ENCODE data around the gene LRRK1. TPM values are rescaled to one million over a fixed set of nuclear protein-coding genes. Genes with fewer than 3 reads are reported as not detected.

LRRK1 gene
- total RNA-seq, 1 donor from 2014 or later = 6.6 TPM

DNA sequence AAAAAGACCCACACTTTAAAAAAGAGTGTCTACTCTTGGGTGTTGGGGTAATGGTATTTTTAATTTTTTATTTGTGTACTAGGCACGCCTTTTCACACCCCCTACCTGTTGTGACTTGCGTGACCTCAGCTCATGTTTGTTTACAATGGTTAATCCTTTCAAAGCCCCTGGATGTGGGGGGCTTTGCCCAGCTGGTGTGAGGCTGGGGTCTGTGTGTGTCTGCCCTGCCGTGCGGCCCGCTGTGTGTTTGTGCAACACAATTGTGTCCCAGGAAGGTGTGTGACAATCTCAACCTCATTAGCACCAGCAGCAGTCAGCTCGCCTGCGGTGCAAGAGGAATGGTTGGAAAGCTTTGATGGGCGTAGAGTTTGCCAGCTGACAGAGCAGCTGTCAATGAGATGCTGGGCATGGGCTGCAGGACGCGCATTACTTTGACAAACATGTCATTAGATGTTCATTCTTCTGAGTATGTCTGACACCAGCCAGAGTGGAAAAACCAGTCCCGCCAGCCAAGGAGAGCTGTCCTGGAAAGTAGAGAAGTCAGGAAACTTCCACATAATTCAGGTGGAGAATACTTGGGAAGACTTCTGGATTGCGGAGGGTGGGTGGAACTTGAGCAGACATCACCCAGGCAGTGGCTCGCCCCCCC lies 9.6 kb downstream of the LRRK1 start:
- H3K4me3 ChIP-seq (ENCODE audit: low read depth, low read length) = no peak overlapping the region
- no peak for DNase-seq (ENCODE audit: low read depth)
- TF ChIP-seq, protein P1, sequence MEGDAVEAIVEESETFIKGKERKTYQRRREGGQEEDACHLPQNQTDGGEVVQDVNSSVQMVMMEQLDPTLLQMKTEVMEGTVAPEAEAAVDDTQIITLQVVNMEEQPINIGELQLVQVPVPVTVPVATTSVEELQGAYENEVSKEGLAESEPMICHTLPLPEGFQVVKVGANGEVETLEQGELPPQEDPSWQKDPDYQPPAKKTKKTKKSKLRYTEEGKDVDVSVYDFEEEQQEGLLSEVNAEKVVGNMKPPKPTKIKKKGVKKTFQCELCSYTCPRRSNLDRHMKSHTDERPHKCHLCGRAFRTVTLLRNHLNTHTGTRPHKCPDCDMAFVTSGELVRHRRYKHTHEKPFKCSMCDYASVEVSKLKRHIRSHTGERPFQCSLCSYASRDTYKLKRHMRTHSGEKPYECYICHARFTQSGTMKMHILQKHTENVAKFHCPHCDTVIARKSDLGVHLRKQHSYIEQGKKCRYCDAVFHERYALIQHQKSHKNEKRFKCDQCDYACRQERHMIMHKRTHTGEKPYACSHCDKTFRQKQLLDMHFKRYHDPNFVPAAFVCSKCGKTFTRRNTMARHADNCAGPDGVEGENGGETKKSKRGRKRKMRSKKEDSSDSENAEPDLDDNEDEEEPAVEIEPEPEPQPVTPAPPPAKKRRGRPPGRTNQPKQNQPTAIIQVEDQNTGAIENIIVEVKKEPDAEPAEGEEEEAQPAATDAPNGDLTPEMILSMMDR (IDR thresholded peaks at IDR 0.05; ENCODE audit: insufficient read depth, low read length, poor library complexity, severe bottlenecking) = no peak
- H3K36me3 ChIP-seq (ENCODE audit: control insufficient read depth, insufficient read depth, low read length) = no peaks in the 10 kb centered on the region
- no peaks in the 10 kb centered on the region for H3K27me3 ChIP-seq (ENCODE audit: control insufficient read depth, insufficient read depth, low read length)

DNA sequence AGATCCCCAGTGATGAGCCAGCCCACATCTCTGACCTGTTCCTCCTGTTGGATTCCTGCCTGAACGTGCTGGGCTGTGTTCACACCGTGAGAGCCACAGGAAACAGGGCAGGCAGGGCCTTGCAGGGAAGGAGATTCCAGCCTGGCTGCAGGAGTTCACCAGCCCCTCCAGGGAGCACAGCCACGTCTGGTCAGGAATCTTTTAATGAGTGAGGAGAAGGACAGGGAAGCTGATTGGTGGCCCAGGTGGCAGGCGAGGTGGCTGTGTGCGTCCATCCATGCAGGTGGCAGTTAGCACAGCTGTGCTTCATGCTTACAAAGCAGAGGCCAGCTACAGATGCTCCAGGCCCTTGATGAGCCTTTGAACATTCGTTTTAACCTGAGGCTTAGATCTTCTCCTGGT lies 10.5 kb downstream of the LRRK1 start:
- DNase-seq (ENCODE audit: low read depth) = no peak
- Histone ChIP-seq H3K4me3 (ENCODE audit: low read depth, low read length) (no peak overlapping the region), H3K27me3 (ENCODE audit: control insufficient read depth, insufficient read depth, low read length) (no peaks in the 10 kb centered on the region), H3K36me3 (ENCODE audit: control insufficient read depth, insufficient read depth, low read length) (no peaks in the 10 kb centered on the region)
- TF ChIP-seq, protein P1 (IDR thresholded peaks at IDR 0.05; ENCODE audit: insufficient read depth, low read length, poor library complexity, severe bottlenecking) = no peak

DNA sequence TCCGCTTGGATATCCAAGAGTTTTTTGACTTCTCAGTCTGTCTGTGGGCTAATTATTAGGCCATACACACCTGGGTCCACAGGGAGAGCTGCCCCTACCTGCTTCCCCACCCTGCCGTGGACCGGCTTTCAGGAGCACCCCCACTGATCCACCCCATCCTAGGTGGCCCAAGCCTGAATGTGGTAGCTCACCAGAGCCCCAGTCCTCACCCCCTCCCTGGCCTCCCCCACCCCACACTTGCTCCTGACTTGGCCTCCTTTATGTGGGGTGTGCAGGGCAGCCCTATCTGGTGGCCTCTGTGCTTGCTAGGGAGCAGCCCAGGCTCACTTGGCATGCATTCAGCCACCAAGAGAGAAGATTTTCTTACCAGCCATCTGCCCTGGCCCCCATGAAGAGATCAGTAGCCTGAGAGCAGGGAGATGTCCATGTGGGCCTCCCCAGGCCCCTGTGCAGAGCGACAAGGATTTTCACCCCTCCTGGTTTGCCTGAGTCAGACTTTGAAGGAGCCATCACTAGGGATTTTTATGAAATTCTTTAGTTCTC lies 11.2 kb downstream of the LRRK1 start:
- TF ChIP-seq, protein P1 (IDR thresholded peaks at IDR 0.05; ENCODE audit: insufficient read depth, low read length, poor library complexity, severe bottlenecking) = no peak

GRCh38 chr15:100931143-100931890 lies 12.2 kb downstream of the LRRK1 start:
- Histone ChIP-seq H3K4me3 (ENCODE audit: low read depth, low read length) (no peak overlapping the region), H3K36me3 (ENCODE audit: control insufficient read depth, insufficient read depth, low read length) (no peaks in the 10 kb centered on the region), H3K27me3 (ENCODE audit: control insufficient read depth, insufficient read depth, low read length) (no peaks in the 10 kb centered on the region)
- no peak for DNase-seq (ENCODE audit: low read depth)
- TF ChIP-seq, protein P1 (IDR thresholded peaks at IDR 0.05; ENCODE audit: insufficient read depth, low read length, poor library complexity, severe bottlenecking) = no peak

More for the DNA sequence above, 11.2 kb downstream of the LRRK1 start:
- no peaks in the 10 kb centered on the region for H3K36me3 ChIP-seq (ENCODE audit: control insufficient read depth, insufficient read depth, low read length)
- no peaks in the 10 kb centered on the region for H3K27me3 ChIP-seq (ENCODE audit: control insufficient read depth, insufficient read depth, low read length)
- no peak for DNase-seq (ENCODE audit: low read depth)
- no peak overlapping the region for H3K4me3 ChIP-seq (ENCODE audit: low read depth, low read length)

DNA sequence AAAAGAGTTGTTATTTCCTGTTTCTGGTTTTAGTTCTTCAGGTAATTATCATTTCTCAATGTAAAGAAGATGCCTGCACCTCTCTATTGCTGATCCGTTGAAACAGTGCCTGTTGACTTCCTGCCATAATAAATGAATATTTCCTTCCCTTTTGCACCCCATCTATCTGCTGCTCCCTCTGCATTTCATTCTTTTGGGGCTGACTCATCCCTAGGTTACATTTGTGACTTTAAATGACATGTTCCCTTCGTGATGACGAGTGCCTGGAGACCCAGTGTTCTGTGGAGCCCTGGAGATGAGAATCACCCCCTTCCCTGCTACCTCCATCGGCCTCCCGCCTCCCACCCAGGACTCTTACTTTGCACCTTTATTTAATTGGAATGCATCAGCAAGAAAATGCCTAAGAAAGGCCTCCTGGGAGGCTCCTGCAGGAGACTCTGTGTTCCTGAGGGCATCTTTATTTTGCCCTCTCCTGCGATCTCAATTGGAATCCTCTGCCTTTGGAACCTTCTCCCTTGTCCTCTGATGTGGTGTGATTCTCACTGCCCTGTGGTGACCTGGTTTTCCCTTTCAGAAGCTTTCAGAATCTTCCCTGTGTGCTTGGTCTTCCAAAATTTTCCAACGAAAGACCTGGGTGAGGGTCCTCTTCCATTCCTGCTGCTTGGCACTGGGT lies 13.7 kb downstream of the LRRK1 start:
- no peak for DNase-seq (ENCODE audit: low read depth)

More for the DNA sequence above, 13.7 kb downstream of the LRRK1 start:
- Histone ChIP-seq H3K4me3 (ENCODE audit: low read depth, low read length) (no peak overlapping the region), H3K36me3 (ENCODE audit: control insufficient read depth, insufficient read depth, low read length) (no peaks in the 10 kb centered on the region), H3K27me3 (ENCODE audit: control insufficient read depth, insufficient read depth, low read length) (no peaks in the 10 kb centered on the region)
- TF ChIP-seq, protein P1 (IDR thresholded peaks at IDR 0.05; ENCODE audit: insufficient read depth, low read length, poor library complexity, severe bottlenecking) = no peak

All from kidney epithelial cell (primary cell).